ENCODE measurements around the gene BOC. TPM values are rescaled to one million over a fixed set of nuclear protein-coding genes. Genes with fewer than 3 reads are reported as not detected.

The BOC gene
- polyA plus RNA-seq, 3 donors from 2014 or later = not detected

DNA sequence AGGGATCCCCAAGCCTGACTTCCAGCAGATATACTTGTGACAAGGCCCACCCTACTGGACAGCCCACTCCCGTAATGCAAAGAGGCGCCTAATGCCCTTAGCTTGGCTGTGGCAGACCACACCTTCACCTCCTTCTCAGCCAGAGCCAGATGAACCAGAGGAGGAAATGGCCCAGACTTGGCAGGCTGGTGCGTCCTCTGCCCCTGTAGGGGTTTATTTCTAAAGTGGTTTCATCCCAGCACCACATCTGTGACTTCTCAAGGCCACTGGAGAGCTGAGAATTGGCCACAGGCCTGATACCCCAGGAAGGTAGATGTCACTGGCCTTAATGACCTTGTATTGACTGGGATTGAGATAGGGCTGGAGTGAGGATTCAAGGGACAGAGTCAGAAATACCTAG is 29.5 kb downstream of the BOC start:
- no peak overlapping the region for H3K4me3 Mint-ChIP-seq
- no peaks in the 10 kb centered on the region for H3K4me1 Mint-ChIP-seq
- peaks cover 0 to 13% (median 3%) of the 10 kb centered on the region in 3 donors for H3K27me3 Mint-ChIP-seq (ENCODE audit: low read depth in 3 of 3)

DNA sequence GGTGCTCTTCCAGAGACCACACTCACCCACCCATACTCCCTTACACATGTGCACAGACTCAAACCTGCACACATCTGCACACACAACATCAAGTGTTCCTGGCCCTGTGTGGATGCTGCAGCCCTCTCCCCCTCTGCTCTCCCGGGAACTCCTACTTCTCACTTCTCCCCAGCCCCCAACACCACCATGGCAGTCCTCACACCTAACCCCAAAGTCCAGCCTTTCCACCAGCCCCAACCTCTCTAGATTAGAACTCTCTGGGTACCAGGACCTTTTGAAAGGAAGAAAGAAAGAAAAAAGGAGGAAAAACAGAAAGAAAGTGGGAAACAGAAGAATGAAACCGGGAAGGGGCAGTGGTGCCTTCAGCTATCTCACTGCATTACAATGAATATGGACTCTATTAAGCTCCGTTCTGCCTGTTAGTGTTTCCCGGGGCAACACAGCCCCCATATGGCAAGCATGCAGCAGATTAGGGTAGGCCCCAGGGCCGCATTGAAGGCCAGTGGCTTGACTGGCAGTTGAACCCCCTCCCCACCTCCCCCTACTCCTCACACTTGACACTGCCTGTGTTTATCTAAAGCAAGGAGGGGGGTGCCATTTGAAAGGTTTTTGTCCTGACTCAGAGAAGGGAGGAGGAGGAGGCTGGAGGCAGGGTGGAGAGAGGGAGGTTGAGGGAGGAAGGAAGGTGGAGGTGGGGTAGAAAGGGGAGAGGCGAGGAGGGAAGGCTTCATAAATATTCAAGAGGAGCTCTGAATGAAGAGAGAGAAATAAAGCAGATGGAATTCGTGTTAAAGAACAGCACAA is 30.1 kb downstream of the BOC start:
- Mint-ChIP-seq H3K36me3 (no peaks in the 10 kb centered on the region), H3K27ac (no peak overlapping the region), H3K4me1 (no peaks in the 10 kb centered on the region), H3K4me3 (no peak overlapping the region), H3K27me3 (ENCODE audit: low read depth in 3 of 3) (peaks cover 0 to 12% (median 3%) of the 10 kb centered on the region in 3 donors), H3K9me3 (no peaks in the 10 kb centered on the region)
- no peak for DNase-seq

More for the DNA sequence above, 29.5 kb downstream of the BOC start:
- Mint-ChIP-seq H3K9me3 (no peaks in the 10 kb centered on the region), H3K36me3 (no peaks in the 10 kb centered on the region), H3K27ac (no peak overlapping the region)
- DNase-seq = no peak

DNA sequence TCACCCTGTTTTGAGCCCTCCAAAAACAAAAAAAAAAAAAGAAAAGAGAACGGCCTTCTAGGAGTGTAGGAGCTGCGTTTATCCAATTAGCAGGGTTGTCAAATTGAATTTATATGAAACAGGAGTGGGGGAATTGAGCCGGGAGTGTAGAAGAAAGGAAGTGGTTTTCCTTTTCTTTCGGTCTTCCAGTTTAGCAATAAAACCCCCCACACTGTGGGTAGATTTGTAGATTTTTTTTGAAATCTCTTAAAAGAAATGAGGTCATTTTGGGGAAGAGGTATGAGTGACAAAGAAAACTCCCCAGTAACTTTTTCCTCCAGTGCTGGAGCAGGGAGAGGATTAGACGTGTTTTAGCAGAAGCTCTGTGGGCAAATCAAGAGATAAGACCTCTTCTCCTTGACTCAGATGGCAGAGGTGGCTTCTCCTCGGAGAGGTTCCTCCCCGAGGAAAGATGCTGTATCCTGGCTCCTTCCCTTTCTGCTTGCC is 30.8 kb downstream of the BOC start:
- no peaks in the 10 kb centered on the region for H3K36me3 Mint-ChIP-seq
- DNase-seq = no peak
- H3K27ac Mint-ChIP-seq = no peak overlapping the region
- peaks cover 0 to 12% (median 6%) of the 10 kb centered on the region in 3 donors for H3K27me3 Mint-ChIP-seq (ENCODE audit: low read depth in 3 of 3)
- no peaks in the 10 kb centered on the region for H3K4me1 Mint-ChIP-seq
- no peaks in the 10 kb centered on the region for H3K9me3 Mint-ChIP-seq
- no peak overlapping the region for H3K4me3 Mint-ChIP-seq

DNA sequence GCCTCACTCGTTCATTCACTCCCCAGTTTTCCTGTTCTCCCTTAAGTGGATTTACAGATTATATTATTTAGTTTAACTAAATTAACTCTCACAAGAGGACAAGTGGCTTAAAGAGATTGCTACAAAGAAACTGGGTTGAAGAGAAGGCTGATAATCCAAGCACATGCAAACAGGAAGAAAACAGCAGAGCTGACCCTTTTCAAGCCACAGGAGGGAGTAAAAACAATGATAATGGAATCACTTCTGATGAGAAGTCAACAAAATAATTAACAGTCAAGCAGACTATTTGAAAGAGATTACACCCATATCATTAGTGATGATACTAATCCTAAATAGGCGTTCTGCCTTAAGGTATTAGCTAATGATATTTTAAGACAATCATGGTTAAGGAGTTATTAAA is 31.7 kb downstream of the BOC start:
- Mint-ChIP-seq H3K9me3 (no peaks in the 10 kb centered on the region), H3K4me3 (no peak overlapping the region), H3K4me1 (no peaks in the 10 kb centered on the region), H3K27me3 (ENCODE audit: low read depth in 3 of 3) (peaks cover 0 to 15% (median 6%) of the 10 kb centered on the region in 3 donors), H3K36me3 (no peaks in the 10 kb centered on the region), H3K27ac (no peak overlapping the region)
- no peak for DNase-seq

DNA sequence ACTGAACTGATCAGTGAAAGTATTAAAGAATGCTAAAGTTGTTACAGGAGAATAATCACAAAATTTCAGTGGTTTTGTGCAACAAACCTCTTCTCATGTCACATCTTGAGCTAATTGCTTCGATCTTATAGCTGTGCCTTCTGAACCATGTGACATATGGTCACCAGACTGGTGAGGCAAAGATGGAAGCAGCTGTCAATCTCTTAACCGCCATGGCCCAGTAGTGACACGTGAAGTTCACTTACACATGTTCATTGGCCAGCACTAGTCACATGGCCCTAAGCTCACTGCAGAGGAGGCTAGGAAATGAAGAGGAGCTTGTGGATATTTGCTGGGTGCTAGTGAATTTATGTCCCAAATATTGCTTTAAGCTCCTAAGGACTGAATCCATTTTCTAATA is 32.5 kb downstream of the BOC start:
- H3K27me3 Mint-ChIP-seq (ENCODE audit: low read depth in 3 of 3) = peaks cover 0 to 21% (median 6%) of the 10 kb centered on the region in 3 donors
- H3K9me3 Mint-ChIP-seq = no peaks in the 10 kb centered on the region
- H3K27ac Mint-ChIP-seq = no peak overlapping the region
- DNase-seq = no peak
- H3K36me3 Mint-ChIP-seq = no peaks in the 10 kb centered on the region
- H3K4me3 Mint-ChIP-seq = no peak overlapping the region
- H3K4me1 Mint-ChIP-seq = no peaks in the 10 kb centered on the region

DNA sequence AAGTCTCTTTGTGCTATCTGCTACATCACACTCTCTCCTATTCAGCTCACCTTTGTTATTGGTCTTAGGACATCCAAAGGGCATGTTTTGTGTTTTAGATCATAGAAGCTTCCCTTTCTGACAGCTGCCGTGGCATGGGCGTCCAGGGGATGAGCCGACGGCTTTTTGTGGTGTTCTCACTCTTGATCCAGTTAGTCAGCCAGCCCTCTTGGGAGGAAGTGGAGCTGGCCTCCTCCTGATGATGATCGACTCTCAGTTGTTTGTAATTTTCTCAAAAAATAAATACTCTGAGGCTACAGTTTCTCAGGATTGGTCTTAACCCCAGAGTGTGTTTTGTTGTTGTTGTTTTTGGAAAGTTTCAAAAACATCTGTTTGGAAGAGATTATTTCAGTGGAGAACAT is 34.4 kb downstream of the BOC start:
- Mint-ChIP-seq H3K4me3 (no peak overlapping the region), H3K27ac (no peak overlapping the region), H3K27me3 (ENCODE audit: low read depth in 3 of 3) (peaks cover 0 to 10% (median 6%) of the 10 kb centered on the region in 3 donors), H3K9me3 (no peaks in the 10 kb centered on the region), H3K4me1 (no peaks in the 10 kb centered on the region), H3K36me3 (no peaks in the 10 kb centered on the region)
- no peak for DNase-seq

DNA sequence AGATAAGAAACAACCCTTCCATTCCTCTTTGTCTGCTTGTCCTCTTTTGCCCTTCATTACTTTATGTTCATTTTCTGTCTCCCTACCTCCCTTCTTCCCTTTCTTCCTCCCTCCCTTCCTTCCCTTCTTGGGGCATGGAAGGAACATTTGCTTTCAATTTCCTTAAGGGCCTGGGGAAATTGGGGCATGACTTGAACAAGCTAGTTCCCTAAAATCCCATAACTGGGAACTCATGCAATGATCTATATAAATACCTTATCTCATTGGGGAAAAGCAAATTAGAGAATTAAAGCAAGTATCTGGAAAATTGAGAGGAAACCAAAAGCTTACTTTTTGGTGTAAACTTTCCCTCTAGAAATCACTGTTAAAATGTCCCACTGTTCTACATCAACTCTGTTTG is 35.7 kb downstream of the BOC start:
- Mint-ChIP-seq H3K4me3 (no peak overlapping the region), H3K9me3 (no peaks in the 10 kb centered on the region), H3K27ac (no peak overlapping the region), H3K36me3 (no peaks in the 10 kb centered on the region), H3K27me3 (ENCODE audit: low read depth in 3 of 3) (peaks cover 2 to 10% (median 6%) of the 10 kb centered on the region in 3 donors), H3K4me1 (no peaks in the 10 kb centered on the region)
- no peak for DNase-seq

DNA sequence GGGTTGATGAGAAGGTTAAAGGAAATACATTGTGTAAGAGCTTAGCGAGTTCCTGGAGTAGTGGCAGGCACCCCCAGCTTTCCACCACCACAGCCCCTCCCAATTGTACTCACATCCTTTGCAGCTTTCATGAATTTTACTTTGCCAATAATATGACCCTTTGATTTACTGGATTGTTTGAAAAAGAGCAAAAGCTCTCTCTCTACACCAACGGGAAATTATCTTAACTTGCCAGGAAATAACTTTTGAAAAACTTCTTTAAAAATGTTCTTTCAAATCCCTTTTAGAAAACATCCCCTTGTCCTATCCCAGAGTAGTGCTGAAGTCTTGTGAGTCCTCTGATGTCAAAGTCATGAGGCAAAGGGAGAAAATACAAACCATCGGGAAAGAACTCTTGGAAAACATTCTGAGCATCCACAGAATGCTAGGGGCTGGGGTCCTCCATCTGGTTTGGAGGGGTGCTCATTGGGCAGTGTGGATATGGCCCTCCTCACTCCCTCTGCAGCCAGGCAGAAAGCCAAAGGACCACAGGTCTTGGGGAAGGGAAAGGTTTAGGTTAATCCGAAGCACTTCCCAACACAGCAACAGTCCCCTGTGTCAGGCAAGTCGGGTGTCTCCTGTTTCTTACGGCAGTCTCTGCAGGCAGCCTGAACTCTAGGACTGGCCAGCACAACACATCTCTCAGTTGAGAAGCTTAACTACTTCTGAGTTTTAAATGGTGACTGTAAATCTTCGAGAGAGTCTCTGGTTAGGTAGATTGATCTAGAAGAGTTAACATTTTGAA is 36.5 kb downstream of the BOC start:
- DNase-seq = no peak
- Mint-ChIP-seq H3K9me3 (no peaks in the 10 kb centered on the region), H3K27ac (no peak overlapping the region), H3K4me1 (no peaks in the 10 kb centered on the region), H3K4me3 (no peak overlapping the region), H3K36me3 (no peaks in the 10 kb centered on the region), H3K27me3 (ENCODE audit: low read depth in 3 of 3) (peaks cover 2 to 10% (median 6%) of the 10 kb centered on the region in 3 donors)

DNA sequence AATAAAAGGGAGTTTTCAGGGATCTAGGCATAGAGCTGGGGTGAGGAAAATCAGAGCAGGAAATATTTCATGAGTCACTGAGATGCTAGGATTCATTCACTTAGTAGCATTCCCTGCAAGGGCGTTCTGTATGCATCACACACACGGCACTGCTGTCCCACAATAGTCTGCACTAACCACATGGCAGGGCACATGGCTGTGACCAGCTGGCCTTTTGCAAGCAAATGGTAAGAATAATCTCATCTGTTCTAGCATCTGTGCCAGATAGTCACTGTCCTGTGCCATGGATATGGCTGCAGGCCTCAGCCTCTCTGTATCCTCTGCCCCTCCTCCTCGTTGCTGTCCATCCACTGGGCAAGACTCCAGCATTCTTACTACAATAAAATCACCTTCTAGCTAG is 37.8 kb downstream of the BOC start:
- H3K36me3 Mint-ChIP-seq = no peaks in the 10 kb centered on the region
- H3K27ac Mint-ChIP-seq = no peak overlapping the region
- H3K9me3 Mint-ChIP-seq = no peaks in the 10 kb centered on the region
- no peak overlapping the region for H3K4me3 Mint-ChIP-seq
- H3K27me3 Mint-ChIP-seq (ENCODE audit: low read depth in 3 of 3) = peaks cover 2 to 10% (median 5%) of the 10 kb centered on the region in 3 donors
- DNase-seq = no peak
- H3K4me1 Mint-ChIP-seq = no peaks in the 10 kb centered on the region

DNA sequence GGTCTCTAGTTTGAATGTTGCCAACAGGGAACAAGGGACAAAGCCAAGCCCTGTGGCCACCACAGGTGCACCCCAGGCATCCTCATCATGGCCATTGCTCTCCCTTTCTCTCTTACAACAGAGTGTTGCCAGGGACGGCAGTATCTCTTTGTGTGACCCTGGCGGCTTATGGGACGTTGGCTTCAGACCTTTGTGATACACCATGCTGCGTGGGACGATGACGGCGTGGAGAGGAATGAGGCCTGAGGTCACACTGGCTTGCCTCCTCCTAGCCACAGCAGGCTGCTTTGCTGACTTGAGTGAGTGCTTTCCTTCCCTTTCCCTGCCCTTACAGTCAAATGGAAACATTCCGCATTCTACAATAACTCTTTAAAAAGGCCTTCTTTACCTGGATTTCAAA is 38.2 kb downstream of the BOC start:
- Mint-ChIP-seq H3K4me3 (no peak overlapping the region), H3K9me3 (no peaks in the 10 kb centered on the region), H3K27me3 (ENCODE audit: low read depth in 3 of 3) (peaks cover 2 to 10% (median 5%) of the 10 kb centered on the region in 3 donors), H3K4me1 (no peaks in the 10 kb centered on the region), H3K27ac (no peak overlapping the region), H3K36me3 (no peaks in the 10 kb centered on the region)
- no peak for DNase-seq

DNA sequence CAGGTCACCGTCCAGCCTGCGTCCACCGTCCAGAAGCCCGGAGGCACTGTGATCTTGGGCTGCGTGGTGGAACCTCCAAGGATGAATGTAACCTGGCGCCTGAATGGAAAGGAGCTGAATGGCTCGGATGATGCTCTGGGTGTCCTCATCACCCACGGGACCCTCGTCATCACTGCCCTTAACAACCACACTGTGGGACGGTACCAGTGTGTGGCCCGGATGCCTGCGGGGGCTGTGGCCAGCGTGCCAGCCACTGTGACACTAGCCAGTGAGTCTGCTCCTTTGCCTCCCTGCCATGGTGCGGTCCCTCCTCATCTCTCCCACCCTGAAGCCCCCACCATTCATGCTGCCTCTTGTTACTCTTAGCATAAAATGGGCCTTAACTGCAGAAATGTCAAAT is 39.2 kb downstream of the BOC start:
- Mint-ChIP-seq H3K4me3 (no peak overlapping the region), H3K4me1 (no peaks in the 10 kb centered on the region), H3K27ac (no peak overlapping the region), H3K27me3 (ENCODE audit: low read depth in 3 of 3) (peaks cover 2 to 10% (median 5%) of the 10 kb centered on the region in 3 donors), H3K9me3 (no peaks in the 10 kb centered on the region), H3K36me3 (no peaks in the 10 kb centered on the region)
- DNase-seq = no peak

DNA sequence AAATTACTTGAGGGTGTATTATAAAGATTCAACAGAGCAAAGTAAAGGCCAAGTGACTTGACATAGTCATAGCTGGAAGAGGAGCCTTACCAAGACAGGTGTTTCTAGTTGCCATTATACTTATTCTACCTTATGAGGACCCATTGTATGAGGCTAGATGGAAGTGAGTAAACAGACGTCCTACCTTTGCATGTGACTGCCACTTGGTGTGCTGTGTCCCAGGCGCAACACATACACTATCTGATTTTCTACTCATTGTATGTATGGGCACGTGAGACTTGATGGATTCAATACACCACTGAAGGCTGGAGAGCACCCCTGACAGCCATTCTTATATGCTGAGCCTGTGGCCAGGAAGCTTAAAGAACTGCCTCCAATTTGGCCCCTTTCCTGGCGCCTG is 40.5 kb downstream of the BOC start:
- H3K4me3 Mint-ChIP-seq = no peak overlapping the region

DNA sequence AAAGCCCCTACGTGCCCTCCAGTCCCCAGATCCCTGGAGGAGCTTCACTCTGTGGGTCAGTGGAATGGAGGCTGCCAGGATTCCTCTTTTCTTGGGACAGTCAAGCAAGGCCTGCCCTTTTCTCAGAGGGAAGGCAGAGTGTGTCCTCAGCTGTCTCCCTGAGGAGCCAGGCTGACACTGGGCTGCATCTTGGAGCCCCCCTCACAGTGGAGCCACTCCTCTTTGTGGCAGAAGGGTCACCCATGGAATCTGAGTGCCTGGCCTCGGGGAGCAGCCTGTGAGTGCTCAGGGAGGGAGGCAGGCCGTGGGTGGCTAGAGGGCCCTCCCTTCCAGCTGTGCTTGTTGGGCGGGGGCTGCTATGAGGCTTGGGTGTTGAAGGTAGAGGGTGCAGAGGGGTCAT is 41.2 kb downstream of the BOC start:
- Mint-ChIP-seq H3K36me3 (no peaks in the 10 kb centered on the region), H3K9me3 (no peaks in the 10 kb centered on the region), H3K4me1 (no peaks in the 10 kb centered on the region), H3K4me3 (no peak overlapping the region), H3K27ac (no peak overlapping the region), H3K27me3 (ENCODE audit: low read depth in 3 of 3) (peaks cover 0 to 9% (median 2%) of the 10 kb centered on the region in 3 donors)
- DNase-seq = no peak

More for the DNA sequence above, 40.5 kb downstream of the BOC start:
- Mint-ChIP-seq H3K27ac (no peak overlapping the region), H3K4me1 (no peaks in the 10 kb centered on the region), H3K36me3 (no peaks in the 10 kb centered on the region), H3K9me3 (no peaks in the 10 kb centered on the region), H3K27me3 (ENCODE audit: low read depth in 3 of 3) (peaks cover 2 to 10% (median 3%) of the 10 kb centered on the region in 3 donors)
- no peak for DNase-seq

DNA sequence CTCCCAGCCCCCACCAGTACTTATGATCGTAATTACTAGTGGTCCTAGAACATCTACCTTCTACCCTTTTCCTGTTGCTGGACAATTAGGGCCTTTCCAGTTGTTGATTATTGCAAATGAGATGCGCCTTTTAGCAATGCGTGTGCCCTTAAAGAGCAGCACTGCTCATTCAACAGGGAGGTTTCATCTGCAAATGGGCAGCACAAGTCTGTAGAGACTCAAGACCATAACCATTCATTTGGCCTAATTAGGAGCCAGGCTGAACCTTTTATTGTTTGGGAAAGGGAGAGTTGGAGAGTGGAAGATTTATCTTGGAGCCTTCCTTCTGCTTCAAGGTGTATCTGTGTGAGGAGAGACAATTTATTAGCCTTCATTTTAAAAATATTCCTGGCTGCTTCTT is 42.3 kb downstream of the BOC start:
- Mint-ChIP-seq H3K4me1 (no peaks in the 10 kb centered on the region), H3K9me3 (no peaks in the 10 kb centered on the region), H3K27ac (no peak overlapping the region)

More for the DNA sequence above, 42.3 kb downstream of the BOC start:
- Mint-ChIP-seq H3K36me3 (no peaks in the 10 kb centered on the region), H3K4me3 (no peak overlapping the region), H3K27me3 (ENCODE audit: low read depth in 3 of 3) (peaks cover 0 to 2% (median under 1%) of the 10 kb centered on the region in 3 donors)
- no peak for DNase-seq

Measured in immature natural killer cell (primary cell).